ENCODE data around the gene RNF151. TPM values are rescaled to one million over a fixed set of nuclear protein-coding genes. Genes with fewer than 3 reads are reported as not detected.

The RNF151 gene, protein sequence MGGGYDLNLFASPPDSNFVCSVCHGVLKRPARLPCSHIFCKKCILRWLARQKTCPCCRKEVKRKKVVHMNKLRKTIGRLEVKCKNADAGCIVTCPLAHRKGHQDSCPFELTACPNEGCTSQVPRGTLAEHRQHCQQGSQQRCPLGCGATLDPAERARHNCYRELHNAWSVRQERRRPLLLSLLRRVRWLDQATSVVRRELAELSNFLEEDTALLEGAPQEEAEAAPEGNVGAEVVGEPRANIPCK
- not detected in 2 replicates for total RNA-seq

DNA sequence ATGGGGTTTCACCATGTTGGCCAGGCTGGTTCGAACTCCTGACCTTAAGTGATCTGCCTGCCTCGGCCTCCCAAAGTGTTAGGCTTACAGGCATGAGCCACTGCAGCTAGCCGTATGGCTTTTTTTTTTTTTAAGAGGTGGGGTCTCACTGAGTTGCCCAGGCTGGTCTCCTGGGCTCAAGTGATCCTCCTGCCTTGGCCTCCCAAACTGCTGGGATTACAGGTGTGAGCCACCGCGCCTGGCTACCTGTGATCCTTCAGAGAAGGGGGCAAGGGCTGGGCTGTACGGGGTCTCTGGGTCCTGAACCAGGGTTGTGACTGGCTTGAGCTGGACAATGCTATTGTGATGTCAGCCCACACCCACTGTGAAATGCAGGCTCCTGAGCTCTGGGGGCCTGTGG lies at the start of gene RNF151:
Gene RNF151, plus strand, starts transcription at position 397 of the 400 bp plus-strand sequence. CDS start 26 bp downstream, outside the sequence.

DNA sequence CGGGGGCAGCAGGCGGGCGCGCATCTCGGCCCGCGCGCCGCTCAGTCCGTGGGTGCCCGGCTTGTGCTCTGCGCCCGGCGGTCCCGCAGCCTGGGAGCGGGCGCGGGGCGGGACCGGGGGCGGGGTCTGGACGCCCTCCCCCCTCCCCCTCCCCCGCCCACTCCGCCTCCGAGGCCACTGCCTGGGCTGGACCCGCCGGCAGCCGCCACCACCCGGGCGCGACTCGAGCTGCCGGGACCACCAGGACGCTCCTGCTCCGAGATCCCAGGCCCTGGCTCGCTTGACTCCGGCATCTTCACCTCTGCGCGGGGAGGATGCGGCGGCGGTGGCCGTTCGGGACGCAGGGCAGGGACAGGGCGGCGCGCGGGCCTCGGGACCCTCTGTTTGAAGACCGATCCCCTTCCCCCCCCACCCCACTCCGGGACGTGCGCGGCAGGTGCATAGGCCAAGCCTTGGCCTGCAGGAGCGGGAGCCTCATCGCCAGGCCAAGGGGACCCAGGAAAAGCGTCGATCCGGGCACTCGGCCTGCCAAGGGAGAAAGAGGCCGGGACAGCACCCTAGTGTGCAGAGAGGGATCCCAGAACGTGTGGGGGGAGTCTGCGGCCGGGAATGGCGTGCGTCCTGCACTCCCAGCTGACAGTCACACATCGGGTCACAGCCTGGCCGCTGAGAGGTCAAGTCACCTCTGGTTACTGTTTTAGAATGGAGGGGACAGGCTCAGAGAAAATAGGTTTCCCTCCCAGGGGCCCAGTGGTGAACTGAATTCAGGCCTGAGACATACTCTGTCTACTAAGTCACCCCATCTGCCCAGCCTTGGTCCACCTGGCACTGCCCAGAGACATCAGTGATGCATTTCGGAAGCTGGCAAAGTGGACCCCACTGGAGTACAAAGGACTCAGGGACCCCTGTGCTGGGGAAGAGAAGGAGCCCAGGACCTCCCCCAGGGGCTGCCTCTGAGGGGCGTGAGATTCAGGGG lies 48.0 kb upstream of the RNF151 start, which contains the start of gene HS3ST6:
Gene HS3ST6, minus strand, starts transcription at position 65 of the 976 bp plus-strand sequence. CDS start 92 bp downstream, outside the sequence.

DNA sequence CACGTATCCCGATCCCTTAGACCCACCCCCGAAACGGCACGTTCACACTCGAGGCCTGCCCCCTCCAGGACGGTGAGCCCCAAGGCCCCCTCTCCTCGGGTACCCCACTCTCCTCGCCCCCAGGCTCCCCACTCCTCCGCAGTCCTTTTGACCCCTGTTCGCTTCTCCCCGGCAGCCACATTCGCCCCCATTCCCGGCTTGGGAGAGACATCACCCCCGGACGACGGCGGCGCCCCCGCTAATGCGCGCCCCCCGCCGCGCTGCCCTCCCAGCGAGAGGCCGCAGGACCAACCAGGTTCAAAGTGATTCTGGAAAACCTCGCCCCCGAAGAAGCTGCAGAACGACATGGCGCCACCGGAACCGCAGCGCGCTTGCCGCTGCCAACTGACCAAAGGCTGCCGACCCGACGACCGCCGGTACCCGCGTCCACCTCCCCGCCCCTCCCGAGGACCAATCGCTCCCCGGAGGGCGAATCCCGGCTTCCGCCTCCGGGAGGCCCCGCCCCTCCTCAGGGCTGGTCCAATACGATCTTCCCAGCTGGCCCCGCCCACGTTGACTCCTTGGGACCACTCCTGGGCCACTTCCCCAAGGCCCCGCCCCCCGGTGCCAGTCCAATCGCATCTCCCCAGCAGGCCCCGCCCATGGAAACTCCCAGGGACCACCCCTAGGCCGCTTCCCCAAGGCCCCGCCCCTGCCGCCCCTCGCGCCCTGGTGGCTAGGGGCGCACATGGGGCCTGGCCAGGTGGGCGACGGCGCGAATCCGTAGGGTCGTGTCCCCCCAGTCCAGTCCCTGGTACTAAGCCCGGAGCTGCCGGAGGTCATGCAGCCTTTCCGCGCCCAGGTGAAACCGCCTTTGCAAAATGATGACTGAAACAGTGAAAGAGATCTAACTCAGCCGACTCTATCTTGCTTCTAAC lies 23.6 kb upstream of the RNF151 start, which contains the start of gene MSRB1:
Gene MSRB1, minus strand, starts transcription at position 390 of the 917 bp plus-strand sequence. Its CDS starts 43 bp downstream, at position 347.

DNA sequence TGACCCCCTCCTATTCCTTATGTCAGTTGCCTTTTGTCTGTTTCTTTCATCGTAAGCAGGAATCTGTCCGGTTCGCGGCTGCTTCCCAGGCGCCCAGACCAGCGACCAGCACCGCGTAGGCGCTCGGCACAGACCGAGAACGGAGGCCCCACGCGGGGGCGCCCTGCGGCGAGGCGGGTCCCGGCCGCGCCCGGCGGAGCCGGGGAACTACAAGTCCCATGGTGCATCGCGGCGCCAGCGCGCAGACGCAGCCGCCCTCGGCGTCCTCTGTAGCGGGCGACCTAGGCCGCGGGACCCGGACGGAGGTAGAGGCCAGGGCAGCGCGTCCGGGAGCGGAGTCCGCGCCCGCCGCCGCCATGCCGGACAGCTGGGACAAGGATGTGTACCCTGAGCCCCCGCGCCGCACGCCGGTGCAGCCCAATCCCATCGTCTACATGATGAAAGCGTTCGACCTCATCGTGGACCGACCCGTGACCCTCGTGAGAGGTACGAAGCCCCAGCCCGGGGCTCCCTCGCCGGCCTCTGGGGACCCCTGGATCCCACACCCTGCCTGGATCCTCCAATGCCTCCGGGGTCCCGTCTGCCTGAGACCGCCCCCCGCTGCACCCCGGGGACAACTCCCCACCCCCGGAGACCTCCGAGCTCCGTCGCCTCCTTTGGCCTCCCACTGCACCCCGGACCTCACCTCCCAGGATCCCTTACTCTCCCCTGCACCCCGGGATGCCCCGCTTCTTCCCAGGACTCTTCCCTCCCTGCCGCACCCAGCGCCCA lies 7.2 kb upstream of the RNF151 start, which contains the start of gene NDUFB10:
Gene NDUFB10, plus strand, starts transcription at position 270 of the 771 bp plus-strand sequence. Its CDS starts 87 bp downstream, at position 357.

DNA sequence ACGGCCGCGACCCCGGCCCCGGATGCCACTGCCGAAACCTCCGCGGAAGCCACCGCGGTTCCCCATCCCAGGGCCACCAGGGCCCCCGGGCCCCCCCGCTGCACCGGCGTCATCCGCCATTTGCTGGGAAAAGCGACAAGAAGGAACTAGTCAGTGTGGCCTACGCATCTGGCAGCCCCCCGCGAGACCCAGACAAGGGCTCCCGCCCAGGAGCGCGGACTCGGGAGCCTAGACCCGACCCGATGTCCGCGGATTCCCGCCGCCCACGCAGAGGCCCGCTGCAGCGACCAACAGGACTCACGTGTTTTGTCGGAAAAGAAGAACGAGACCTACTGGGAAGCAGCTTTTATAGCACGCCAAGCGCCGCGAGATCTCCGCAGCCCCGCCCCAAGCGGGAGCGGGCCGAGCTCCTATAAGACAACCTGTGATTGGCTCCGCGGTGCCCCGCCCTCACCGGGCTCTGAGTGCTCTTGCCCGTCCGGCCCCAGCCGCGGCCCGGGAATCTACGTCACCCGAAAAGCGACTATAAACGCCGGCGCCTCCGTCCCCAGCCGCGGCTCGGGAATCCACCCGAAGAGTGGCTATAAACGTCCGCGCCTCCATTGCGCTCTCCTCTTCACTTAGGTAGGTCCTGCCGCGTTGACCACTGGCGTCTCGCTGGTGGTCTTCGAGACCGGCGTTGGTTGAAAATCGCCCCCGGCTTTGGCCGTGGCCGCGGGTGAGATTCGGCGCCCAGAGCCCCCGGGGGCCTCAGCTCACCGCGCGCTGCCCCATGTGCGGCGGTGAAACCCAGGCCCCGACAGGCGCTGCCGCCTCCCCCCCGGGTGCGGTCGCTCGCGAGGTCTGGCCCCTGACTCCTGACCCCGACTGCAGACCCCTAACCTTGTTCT lies 1.9 kb upstream of the RNF151 start, which contains the start of gene RPS2:
Gene RPS2, minus strand, starts transcription at position 321 of the 890 bp plus-strand sequence. Its CDS starts 201 bp downstream, at position 120.

DNA sequence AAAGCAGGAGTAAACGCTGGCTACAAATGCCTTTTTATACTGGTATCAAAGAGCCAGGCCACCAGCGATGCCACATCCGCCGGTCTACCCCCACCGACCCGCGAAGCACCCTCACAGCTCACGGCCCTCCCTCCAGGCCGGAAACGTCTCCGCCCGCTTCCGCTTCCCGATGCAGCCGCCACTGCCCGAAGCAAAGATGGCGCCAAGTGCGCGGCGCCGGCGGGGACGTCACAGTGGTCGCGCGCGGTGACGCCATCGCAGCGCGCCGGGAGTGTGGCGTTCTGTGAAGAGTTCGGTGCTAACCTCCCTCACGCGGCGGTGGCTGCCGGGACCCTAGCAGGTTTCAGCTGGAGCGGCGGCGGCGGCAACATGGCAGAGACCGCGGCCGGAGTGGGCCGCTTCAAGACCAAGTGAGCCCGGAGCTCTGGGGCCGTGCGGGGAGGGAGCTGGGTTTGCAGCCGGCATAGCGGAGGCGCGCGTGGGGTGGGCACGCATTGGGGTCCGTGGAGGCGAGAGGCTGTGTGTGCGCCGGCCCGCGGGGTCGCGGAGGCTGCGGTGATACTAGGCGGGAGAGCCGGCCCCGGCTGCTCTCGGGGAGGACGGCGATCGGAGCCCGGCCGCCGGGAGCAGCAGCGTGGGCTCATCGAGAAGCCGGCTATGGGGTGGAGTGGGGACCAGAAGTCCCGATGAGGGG lies 5.3 kb downstream of the RNF151 start, which contains the start of gene TBL3:
Gene TBL3, plus strand, starts transcription at position 258 of the 694 bp plus-strand sequence. Its CDS starts 112 bp downstream, at position 370.

DNA sequence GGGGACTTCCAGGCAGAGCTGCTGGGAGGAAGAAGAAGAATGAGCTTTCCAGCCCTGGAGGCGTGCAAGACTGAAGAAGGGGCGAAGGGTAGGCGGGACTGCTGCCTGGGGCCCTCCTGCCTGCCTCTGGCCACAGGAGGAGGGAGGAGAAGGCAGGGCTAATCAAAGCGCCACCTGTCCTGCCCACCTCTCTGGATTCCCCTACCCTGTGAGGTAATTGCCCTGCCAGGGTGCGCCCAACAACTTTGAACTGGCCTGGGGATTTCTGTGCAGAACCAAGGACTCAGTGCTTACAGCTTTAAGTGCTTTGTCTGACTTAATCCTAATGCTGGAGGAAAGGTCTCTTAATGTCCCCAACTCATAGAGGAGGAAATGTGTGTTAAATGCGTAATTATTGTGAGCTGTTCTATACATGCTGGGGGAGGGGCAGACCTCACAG lies 14.8 kb downstream of the RNF151 start, which contains the start of gene NOXO1:
Gene NOXO1, minus strand, starts transcription at position 72 of the 439 bp plus-strand sequence. CDS start 290 bp downstream, outside the sequence.

DNA sequence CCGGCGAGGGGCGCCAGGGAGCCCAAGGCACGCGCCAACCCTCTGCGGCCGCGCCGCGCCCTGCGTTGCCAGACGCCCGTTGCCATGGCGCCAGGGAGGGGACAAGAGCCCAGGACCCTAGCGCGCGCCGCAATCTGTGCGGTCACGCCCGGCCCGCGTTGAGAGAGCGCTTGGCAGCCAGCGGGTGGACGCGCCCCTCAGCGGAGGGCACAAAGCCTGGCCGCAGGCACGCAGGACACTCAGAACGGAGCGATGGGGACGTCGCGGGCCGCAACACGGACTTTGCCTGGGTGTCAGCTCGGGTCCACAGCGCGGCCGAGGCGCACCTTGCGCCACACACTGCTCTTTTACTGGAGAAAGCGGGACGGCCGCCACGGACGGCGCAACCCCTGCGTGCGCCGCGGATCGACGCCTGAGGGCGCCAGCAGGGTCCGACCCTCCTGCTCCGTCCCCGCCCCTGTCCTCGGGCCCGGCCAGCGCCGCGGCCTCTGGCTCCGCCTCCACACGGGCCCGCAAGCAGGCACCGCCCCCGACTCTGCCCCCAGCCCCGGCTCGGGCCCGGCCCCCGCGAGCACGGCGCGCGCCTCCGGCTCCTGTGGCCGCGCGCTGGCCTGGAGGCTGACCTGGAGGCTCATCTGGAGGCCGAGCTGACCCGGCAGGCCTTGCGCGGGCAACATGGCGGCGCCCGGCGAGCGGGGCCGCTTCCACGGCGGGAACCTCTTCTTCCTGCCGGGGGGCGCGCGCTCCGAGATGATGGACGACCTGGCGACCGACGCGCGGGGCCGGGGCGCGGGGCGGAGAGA lies 17.1 kb downstream of the RNF151 start, which contains the start of gene GFER:
Gene GFER, plus strand, starts transcription at position 650 of the 803 bp plus-strand sequence. Its CDS starts 26 bp downstream, at position 676.

DNA sequence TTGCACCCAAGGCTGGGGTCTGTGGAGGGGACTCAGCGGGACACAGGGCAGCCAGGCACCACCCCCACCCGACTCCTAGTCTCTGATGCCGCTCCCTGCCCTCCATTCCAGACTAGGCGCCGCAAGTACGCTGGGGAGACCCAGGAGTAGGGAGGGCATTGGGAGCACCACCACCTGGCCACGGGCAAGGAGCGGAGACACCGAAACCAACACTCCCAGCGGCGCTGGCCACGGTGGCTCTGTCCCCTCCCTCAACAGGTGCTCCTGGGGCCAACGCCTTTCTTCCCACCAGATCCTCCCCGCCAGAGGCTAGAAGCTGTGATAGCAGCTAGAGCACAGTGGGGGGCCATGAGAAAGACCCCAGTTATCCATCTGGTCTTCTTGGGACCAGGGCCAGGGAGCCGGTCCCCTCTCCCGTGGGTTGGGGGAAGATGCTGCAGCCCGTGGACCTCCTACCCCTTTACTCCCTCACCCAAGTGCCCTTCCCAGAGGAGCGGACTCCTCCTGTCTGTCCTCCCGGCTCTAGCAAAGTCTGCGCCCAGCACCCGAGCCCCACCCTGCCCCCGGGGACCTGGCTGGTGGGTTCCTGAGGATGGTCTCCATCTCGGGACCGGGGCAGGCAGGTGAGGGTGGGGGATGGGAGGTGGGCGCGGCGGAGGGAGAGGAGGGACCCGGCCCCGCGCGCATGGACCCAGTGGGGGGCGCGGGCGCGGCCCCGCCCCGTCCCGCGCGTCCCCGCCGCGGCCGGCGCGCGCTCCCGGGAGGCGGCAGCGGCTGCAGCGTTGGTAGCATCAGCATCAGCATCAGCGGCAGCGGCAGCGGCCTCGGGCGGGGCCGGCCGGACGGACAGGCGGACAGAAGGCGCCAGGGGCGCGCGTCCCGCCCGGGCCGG lies 22.8 kb downstream of the RNF151 start, which contains the start of gene SYNGR3:
Gene SYNGR3, plus strand, starts transcription at position 762 of the 892 bp plus-strand sequence. CDS start 133 bp downstream, outside the sequence.

DNA sequence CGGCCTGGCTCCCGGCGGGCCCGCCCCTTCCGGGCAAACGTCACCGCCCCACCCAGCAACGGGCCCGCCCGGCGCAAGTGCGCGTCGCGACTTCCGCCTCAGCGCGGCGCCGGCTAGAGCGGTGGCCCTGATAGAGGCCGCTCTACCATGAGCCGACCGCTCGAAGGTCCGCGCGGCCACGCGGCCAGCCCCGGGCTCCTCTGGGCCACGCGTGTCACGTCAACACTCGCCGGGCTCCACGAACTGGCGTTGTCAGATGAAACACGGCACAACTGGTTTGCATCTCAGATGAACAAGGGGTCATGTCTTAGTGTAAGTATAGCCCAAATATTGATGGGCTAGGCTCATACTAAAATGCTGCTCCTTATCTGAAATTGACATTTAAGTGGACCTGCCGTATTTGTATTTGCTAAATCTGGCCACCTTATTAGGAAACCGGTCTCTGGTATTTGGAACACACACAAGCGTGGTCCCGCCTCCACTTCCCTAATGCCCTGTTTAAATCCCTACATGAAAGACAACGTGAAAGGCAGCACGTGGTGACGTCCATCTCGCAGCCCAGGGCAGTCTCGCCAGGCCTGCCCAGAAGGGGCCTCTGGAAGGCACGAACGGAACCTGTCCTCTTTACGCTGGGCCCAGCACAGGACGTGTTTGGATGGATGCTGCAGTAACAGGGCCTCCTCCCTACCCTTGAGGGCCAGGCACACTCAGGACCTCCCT lies 43.3 kb downstream of the RNF151 start, which contains the start of gene ZNF598:
Gene ZNF598, minus strand, starts transcription at position 31 of the 720 bp plus-strand sequence.

Other genes starting within 250 kb of the RNF151 start
- 73.6 and 90.8 TPM in 2 replicates for gene NME3, start 195.3 kb upstream of the RNF151 start, total RNA-seq
- 2.4 and 2.5 TPM in 2 replicates for gene EME2, start 194.0 kb upstream of the RNF151 start, total RNA-seq
- 155 TPM in 2 replicates for gene MRPS34, start 193.7 kb upstream of the RNF151 start, total RNA-seq
- 31.8 and 35.5 TPM in 2 replicates for gene SPSB3, start 184.3 kb upstream of the RNF151 start, total RNA-seq
- 111 and 116 TPM in 2 replicates for gene NUBP2, start 183.9 kb upstream of the RNF151 start, total RNA-seq
- gene IGFALS, start 173.2 kb upstream of the RNF151 start, total RNA-seq, result 0.30 TPM in 1 of 2 replicates, not detected in the other
- 62.4 and 71.3 TPM in 2 replicates for gene HAGH, start 140.0 kb upstream of the RNF151 start, total RNA-seq
- 33.6 and 52.6 TPM in 2 replicates for gene FAHD1, start 139.7 kb upstream of the RNF151 start, total RNA-seq
- gene MEIOB, start 94.7 kb upstream of the RNF151 start, total RNA-seq, result 0.30 TPM in 1 of 2 replicates, not detected in the other
- not detected in 2 replicates for gene HS3ST6, start 48.4 kb upstream of the RNF151 start, total RNA-seq
- 9.8 and 12.0 TPM in 2 replicates for gene MSRB1, start 23.7 kb upstream of the RNF151 start, total RNA-seq
- not detected in 2 replicates for gene RPL3L, start 12.2 kb upstream of the RNF151 start, total RNA-seq
- gene NDUFB10, start 7.3 kb upstream of the RNF151 start, total RNA-seq, result 323 and 367 TPM in 2 replicates
- gene RPS2, start 2.0 kb upstream of the RNF151 start, total RNA-seq, result 4,271 and 4,630 TPM in 2 replicates
- gene TBL3, start 5.2 kb downstream of the RNF151 start, total RNA-seq, result 94.1 and 97.0 TPM in 2 replicates
- gene NOXO1, start 14.6 kb downstream of the RNF151 start, total RNA-seq, result not detected in 2 replicates
- gene GFER, start 17.3 kb downstream of the RNF151 start, total RNA-seq, result 21.1 and 43.7 TPM in 2 replicates
- 4.2 and 8.4 TPM in 2 replicates for gene SYNGR3, start 23.1 kb downstream of the RNF151 start, total RNA-seq
- gene ZNF598, start 43.0 kb downstream of the RNF151 start, total RNA-seq, result 44.0 and 45.6 TPM in 2 replicates
- gene NPW, start 52.9 kb downstream of the RNF151 start, total RNA-seq, result 1.6 and 1.8 TPM in 2 replicates
- gene NHERF2, start 60.0 kb downstream of the RNF151 start, total RNA-seq, result 47.4 and 58.7 TPM in 2 replicates
- 49.2 and 53.0 TPM in 2 replicates for gene NTHL1, start 81.0 kb downstream of the RNF151 start, total RNA-seq
- 36.0 and 55.9 TPM in 2 replicates for gene TSC2, start 81.1 kb downstream of the RNF151 start, total RNA-seq
- 74.8 and 88.1 TPM in 2 replicates for gene PKD1, start 169.0 kb downstream of the RNF151 start, total RNA-seq
- 1.5 and 3.3 TPM in 2 replicates for gene RAB26, start 181.8 kb downstream of the RNF151 start, total RNA-seq
- 54.0 and 62.0 TPM in 2 replicates for gene TRAF7, start 188.9 kb downstream of the RNF151 start, total RNA-seq
- gene CASKIN1, start 229.7 kb downstream of the RNF151 start, total RNA-seq, result under 0.01 TPM in 1 of 2 replicates, not detected in the other
- gene MLST8, start 238.6 kb downstream of the RNF151 start, total RNA-seq, result 80.4 and 86.6 TPM in 2 replicates
- gene BRICD5, start 244.0 kb downstream of the RNF151 start, total RNA-seq, result 1.3 and 2.7 TPM in 2 replicates
- 24.5 and 27.1 TPM in 2 replicates for gene PGP, start 248.0 kb downstream of the RNF151 start, total RNA-seq